DND-41 (cell line): ENCODE data around the gene DFFB.

Experiments used
- ATAC-seq: fragments of 200-7000 bp; cut with Tn5 transposase; 3 replicates; pipeline ENCODE4 v1.9.1; 2021; ENCODE audit warnings: low read depth; ENCODE audit not compliant: insufficient read depth
- DNase-seq: peaks from one replicate; pipeline ENCODE4 v3.0.0-alpha.2; 2020
- H2AFZ ChIP-seq: 2 replicates; pipeline ENCODE4 v1.6.0; 2012; ENCODE audit warnings: low read depth, low read length
- H3K27ac ChIP-seq: 2 replicates; pipeline ENCODE4 v1.5.1; 2012; ENCODE audit warnings: low read length, inconsistent platforms
- H3K27me3 ChIP-seq: fragments of 200-600 bp; sonication (generic); 2 replicates; pipeline ENCODE4 v1.6.0; 2012; ENCODE audit warnings: low read length, mild to moderate bottlenecking, inconsistent platforms; ENCODE audit not compliant: insufficient read depth, poor library complexity
- H3K36me3 ChIP-seq: 2 replicates; pipeline ENCODE4 v1.5.1; 2012; ENCODE audit warnings: low read length, inconsistent platforms; ENCODE audit not compliant: insufficient read depth
- H3K4me1 ChIP-seq: 2 replicates; pipeline ENCODE4 v1.5.1; 2012; ENCODE audit warnings: mild to moderate bottlenecking, low read length; ENCODE audit not compliant: insufficient read depth
- H3K4me2 ChIP-seq: 2 replicates; pipeline ENCODE4 v1.6.0; 2012; ENCODE audit warnings: mild to moderate bottlenecking, moderate library complexity, low read length, inconsistent platforms; ENCODE audit not compliant: insufficient read depth
- H3K4me3 ChIP-seq, 2 experiments: fragments of 200-600 bp in 1 of 2; shearing (Covaris generic) in 1 of 2; 2 replicates each; pipeline ENCODE4 v1.5.1; 2012 to 2016; ENCODE audit warnings: inconsistent platforms in 2 of 2, low read length in 2 of 2, mild to moderate bottlenecking in 2 of 2, low read depth in 1 of 2, moderate library complexity in 1 of 2
- H3K79me2 ChIP-seq: 2 replicates; pipeline ENCODE4 v1.6.0; 2012; ENCODE audit warnings: low read length, inconsistent platforms; ENCODE audit not compliant: insufficient read depth
- H3K9ac ChIP-seq: 2 replicates; pipeline ENCODE4 v1.6.0; 2012; ENCODE audit warnings: low read depth, mild to moderate bottlenecking, inconsistent platforms, low read length, moderate library complexity
- H3K9me3 ChIP-seq: 2 replicates; pipeline ENCODE4 v1.5.1; 2012; ENCODE audit warnings: low read length, moderate library complexity, mild to moderate bottlenecking, inconsistent platforms; ENCODE audit not compliant: insufficient read depth, severe bottlenecking
- H4K20me1 ChIP-seq: 2 replicates; pipeline ENCODE4 v1.6.0; 2012; ENCODE audit warnings: low read length; ENCODE audit not compliant: insufficient read depth
- EZH2 ChIP-seq: IDR thresholded peaks from 3 replicates; pipeline ENCODE4 v1.6.1; 2012; ENCODE audit warnings: borderline replicate concordance, low read depth, mild to moderate bottlenecking, moderate library complexity, low read length, inconsistent platforms; ENCODE audit not compliant: severe bottlenecking
- TF ChIP-seq, protein P1 (sequence below): IDR thresholded peaks from 2 replicates; pipeline ENCODE4 v1.5.1; 2012; ENCODE audit warnings: borderline replicate concordance, low read length, moderate library complexity, mild to moderate bottlenecking; ENCODE audit not compliant: poor library complexity, severe bottlenecking; ENCODE audit errors: extremely low read depth

DFFB gene

DNA sequence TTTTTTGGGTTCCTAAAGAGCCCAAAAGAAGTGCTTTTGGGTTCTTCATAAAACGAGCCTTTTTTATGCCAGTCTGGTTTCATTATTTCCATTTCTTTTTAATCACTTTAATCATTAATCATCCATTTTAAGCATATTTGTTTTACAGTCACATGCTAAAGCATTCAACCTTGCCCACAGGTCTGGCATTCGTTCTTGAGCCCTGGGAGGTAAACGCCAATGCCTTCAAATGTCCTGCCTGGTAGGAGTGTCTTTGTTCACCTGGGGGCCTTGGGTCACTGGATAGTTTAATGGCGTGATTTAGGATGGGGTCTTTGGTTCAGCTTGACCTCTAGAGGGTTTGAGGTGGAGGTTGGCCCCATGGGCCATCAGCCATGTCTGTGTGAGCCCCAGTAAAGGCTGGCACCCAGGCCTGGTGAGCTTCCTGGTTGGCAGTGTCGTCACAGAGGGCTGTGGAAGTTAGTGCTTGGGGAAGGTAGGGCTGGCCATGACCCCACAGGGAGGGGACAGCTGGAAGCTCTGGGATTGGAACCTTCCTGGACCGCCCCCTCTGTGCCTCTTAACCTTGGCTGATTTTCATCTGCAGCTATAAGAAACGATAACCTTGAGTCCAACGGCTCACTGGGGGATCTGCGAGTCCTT is 22.6 kb downstream of the DFFB start:
- Histone ChIP-seq H3K36me3 (peaks cover 35% of the 10 kb centered on the region), H3K4me2 (no peak overlapping the region)

DNA sequence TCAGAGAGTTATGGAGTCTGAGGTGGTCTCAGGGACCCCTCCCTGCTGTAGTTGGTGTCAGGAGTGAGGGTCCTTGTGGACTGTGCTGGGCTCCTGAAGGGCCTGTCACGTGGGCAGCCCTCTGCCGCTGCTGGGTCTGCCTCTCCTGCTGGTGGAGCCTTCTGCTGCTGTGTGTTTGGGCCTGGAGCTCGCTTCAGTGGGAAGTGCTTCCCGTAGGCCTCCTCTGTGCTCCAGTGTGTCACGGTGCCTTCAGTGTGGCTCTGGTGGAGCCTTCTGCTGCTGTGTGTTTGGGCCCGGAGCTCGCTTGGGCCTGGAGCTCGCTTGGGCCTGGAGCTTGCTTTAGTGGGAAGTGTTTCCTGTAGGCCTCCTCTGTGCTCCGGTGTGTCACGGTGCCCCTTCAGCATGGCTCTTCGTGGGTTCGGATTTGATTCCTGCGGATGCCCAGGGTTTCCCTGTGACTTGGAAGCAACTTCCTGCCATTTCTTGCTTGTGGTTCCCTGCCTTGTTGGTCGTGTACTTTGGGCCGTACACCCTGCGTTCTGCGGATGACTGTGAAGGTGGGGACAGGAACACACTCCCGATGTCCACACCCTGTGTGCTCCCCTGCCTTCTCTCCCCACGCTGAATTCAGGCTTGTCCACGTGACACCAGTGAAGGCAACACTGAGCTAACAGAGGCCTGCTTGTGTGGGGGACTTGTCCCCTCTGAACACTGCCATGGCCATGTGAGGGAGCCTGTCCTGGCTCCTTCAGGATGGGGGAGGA is 23.3 kb downstream of the DFFB start:
- H3K4me3 ChIP-seq = no peak overlapping the region
- no peaks in the 10 kb centered on the region for H3K4me1 ChIP-seq
- no peak overlapping the region for H2AFZ ChIP-seq
- no peaks in the 10 kb centered on the region for H3K27me3 ChIP-seq
- no peak for ATAC-seq
- no peak for TF ChIP-seq EZH2
- TF ChIP-seq, protein P1, sequence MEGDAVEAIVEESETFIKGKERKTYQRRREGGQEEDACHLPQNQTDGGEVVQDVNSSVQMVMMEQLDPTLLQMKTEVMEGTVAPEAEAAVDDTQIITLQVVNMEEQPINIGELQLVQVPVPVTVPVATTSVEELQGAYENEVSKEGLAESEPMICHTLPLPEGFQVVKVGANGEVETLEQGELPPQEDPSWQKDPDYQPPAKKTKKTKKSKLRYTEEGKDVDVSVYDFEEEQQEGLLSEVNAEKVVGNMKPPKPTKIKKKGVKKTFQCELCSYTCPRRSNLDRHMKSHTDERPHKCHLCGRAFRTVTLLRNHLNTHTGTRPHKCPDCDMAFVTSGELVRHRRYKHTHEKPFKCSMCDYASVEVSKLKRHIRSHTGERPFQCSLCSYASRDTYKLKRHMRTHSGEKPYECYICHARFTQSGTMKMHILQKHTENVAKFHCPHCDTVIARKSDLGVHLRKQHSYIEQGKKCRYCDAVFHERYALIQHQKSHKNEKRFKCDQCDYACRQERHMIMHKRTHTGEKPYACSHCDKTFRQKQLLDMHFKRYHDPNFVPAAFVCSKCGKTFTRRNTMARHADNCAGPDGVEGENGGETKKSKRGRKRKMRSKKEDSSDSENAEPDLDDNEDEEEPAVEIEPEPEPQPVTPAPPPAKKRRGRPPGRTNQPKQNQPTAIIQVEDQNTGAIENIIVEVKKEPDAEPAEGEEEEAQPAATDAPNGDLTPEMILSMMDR = no peak
- H3K27ac ChIP-seq = no peak overlapping the region
- no peak for DNase-seq
- H3K79me2 ChIP-seq = no peaks in the 10 kb centered on the region
- H3K9ac ChIP-seq = no peak overlapping the region
- peaks cover 34% of the 10 kb centered on the region for H3K36me3 ChIP-seq
- peaks cover 10% of the 10 kb centered on the region for H3K9me3 ChIP-seq
- H3K4me2 ChIP-seq = no peak overlapping the region
- no peaks in the 10 kb centered on the region for H4K20me1 ChIP-seq

More for the DNA sequence above, 22.6 kb downstream of the DFFB start:
- no peak for ATAC-seq
- TF ChIP-seq, protein P1 = no peak
- TF ChIP-seq EZH2 = no peak
- H3K9ac ChIP-seq = no peak overlapping the region
- no peaks in the 10 kb centered on the region for H3K27me3 ChIP-seq
- H3K79me2 ChIP-seq = no peaks in the 10 kb centered on the region
- H3K9me3 ChIP-seq = peaks cover 10% of the 10 kb centered on the region
- H3K27ac ChIP-seq = no peak overlapping the region
- no peaks in the 10 kb centered on the region for H3K4me1 ChIP-seq
- no peak overlapping the region for H2AFZ ChIP-seq
- no peak overlapping the region for H3K4me3 ChIP-seq
- H4K20me1 ChIP-seq = no peaks in the 10 kb centered on the region
- DNase-seq = no peak

DNA sequence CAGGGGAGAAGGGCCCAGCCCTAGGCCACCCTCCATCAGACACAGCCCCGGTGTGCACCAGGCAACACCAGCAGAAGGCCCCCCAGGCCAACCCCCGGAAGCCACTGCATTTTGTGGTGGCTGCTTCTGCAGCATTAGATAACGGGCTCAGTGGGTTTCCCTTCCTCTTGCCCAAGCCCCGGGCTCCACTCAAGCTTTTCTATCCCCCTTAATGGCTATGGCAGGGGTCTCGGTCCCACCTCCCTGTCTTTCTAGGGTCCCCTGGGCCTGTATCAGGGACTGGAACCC is 23.9 kb downstream of the DFFB start:
- ATAC-seq (no peak), DNase-seq (no peak)
- Histone ChIP-seq H3K4me2 (no peak overlapping the region), H3K27me3 (no peaks in the 10 kb centered on the region), H3K9me3 (peaks cover 10% of the 10 kb centered on the region), H3K4me3 (no peak overlapping the region), H3K9ac (no peak overlapping the region), H4K20me1 (peaks cover under 1% of the 10 kb centered on the region; the same call in 1 of the 2 replicates), H3K79me2 (no peaks in the 10 kb centered on the region), H3K27ac (no peak overlapping the region), H2AFZ (no peak overlapping the region), H3K4me1 (no peaks in the 10 kb centered on the region), H3K36me3 (peaks cover 39% of the 10 kb centered on the region)
- TF ChIP-seq EZH2 = no peak
- TF ChIP-seq, protein P1 = no peak
